Muscle of leg (tissue), 11 donors: ENCODE measurements around the gene ZBTB20. TPM values are rescaled to one million over a fixed set of nuclear protein-coding genes. Genes with fewer than 3 reads are reported as not detected.

Source experiments
- DNase-seq: peaks from one replicate; pipeline ENCODE4 v3.0.0; 2013
- H3K27ac ChIP-seq: one replicate; pipeline ENCODE4 v1.5.1; 2013; ENCODE audit warnings: mild to moderate bottlenecking, low read length, control low read depth
- H3K27me3 ChIP-seq: one replicate; pipeline ENCODE4 v1.6.1; 2013; ENCODE audit warnings: low read length; ENCODE audit not compliant: control insufficient read depth, insufficient read depth
- H3K36me3 ChIP-seq: one replicate; pipeline ENCODE4 v1.6.1; 2013; ENCODE audit warnings: low read length; ENCODE audit not compliant: control insufficient read depth, insufficient read depth
- H3K4me1 ChIP-seq: one replicate; pipeline ENCODE4 v1.6.1; 2013; ENCODE audit warnings: low read length; ENCODE audit not compliant: control insufficient read depth, insufficient read depth
- H3K4me3 ChIP-seq: one replicate; pipeline ENCODE4 v1.5.1; 2013; ENCODE audit warnings: low read length, control low read depth
- H3K9me3 ChIP-seq: replicated peaks from 2 replicates; pipeline ENCODE4 v1.6.1; 2013; ENCODE audit warnings: low read depth, low read length; ENCODE audit not compliant: control insufficient read depth
- WGBS: methylation state at CpG from one replicate; pipeline ENCODE4 v1.1.5; 2013; ENCODE audit warnings: missing lambda C conversion rate; ENCODE audit not compliant: insufficient coverage; 5-methylcytosine and 5-hydroxymethylcytosine counted together
- polyA plus RNA-seq, 8 donors: library from polyadenylated mRNA; unstranded; fragments of 120-200 nt; gene quantifications; one replicate each; pipeline versions ENCODE4 v1.2.1 to v1.2.3, GENCODE V29; 2013; ENCODE audit warnings: inconsistent platforms in 1 of 8, low replicate concordance in 1 of 8; ENCODE audit not compliant: insufficient read length in 8 of 8, insufficient read depth in 1 of 8
- total RNA-seq: library from RNA; stranded (reverse); fragments of 120-200 nt; gene quantifications from one replicate; pipeline ENCODE4 v1.2.4, GENCODE V29; 2013

ZBTB20 gene
- total and polyA plus RNA-seq, 9 donors = 1.0 to 16.6 (median 2.8) TPM

GRCh38 chr3:114571363-114571762 is 575.7 kb downstream of the ZBTB20 start:
- no peak overlapping the region for H3K4me3 ChIP-seq
- DNase-seq = no peak
- 83% methylated on average over 1 of the region's 3 CpGs for WGBS
- no peaks in the 10 kb centered on the region for H3K36me3 ChIP-seq
- no peaks in the 10 kb centered on the region for H3K4me1 ChIP-seq
- H3K9me3 ChIP-seq = no peaks in the 10 kb centered on the region
- no peaks in the 10 kb centered on the region for H3K27me3 ChIP-seq
- no peak overlapping the region for H3K27ac ChIP-seq

- 88% methylated on average over 1 of the region's 2 CpGs for WGBS
- Histone ChIP-seq H3K4me1 (no peaks in the 10 kb centered on the region), H3K9me3 (no peaks in the 10 kb centered on the region), H3K36me3 (no peaks in the 10 kb centered on the region), H3K27me3 (no peaks in the 10 kb centered on the region), H3K27ac (no peak overlapping the region), H3K4me3 (no peak overlapping the region)
- DNase-seq = no peak
These were observed 577.9 kb downstream of the ZBTB20 start for GRCh38 chr3:114569186-114569585.

GRCh38 chr3:114567771-114568170 is 579.3 kb downstream of the ZBTB20 start:
- no peaks in the 10 kb centered on the region for H3K4me1 ChIP-seq
- WGBS = no CpG with 5 or more reads among the region's 2 CpGs

GRCh38 chr3:114566767-114567166 is 580.3 kb downstream of the ZBTB20 start:
- DNase-seq = no peak
- H3K27ac ChIP-seq = no peak overlapping the region
- no peaks in the 10 kb centered on the region for H3K36me3 ChIP-seq
- H3K4me3 ChIP-seq = no peak overlapping the region
- no peaks in the 10 kb centered on the region for H3K9me3 ChIP-seq
- H3K27me3 ChIP-seq = no peaks in the 10 kb centered on the region
- H3K4me1 ChIP-seq = no peaks in the 10 kb centered on the region

More at GRCh38 chr3:114567771-114568170, 579.3 kb downstream of the ZBTB20 start:
- Histone ChIP-seq H3K36me3 (no peaks in the 10 kb centered on the region), H3K27me3 (no peaks in the 10 kb centered on the region), H3K27ac (no peak overlapping the region), H3K4me3 (no peak overlapping the region), H3K9me3 (no peaks in the 10 kb centered on the region)
- no peak for DNase-seq

- no peak for DNase-seq
- Histone ChIP-seq H3K27me3 (no peaks in the 10 kb centered on the region), H3K4me3 (no peak overlapping the region), H3K27ac (no peak overlapping the region), H3K9me3 (peaks cover 2% of the 10 kb centered on the region), H3K4me1 (no peaks in the 10 kb centered on the region), H3K36me3 (no peaks in the 10 kb centered on the region)
- 79% methylated on average over 4 of the region's 5 CpGs for WGBS
These were observed 580.8 kb downstream of the ZBTB20 start for GRCh38 chr3:114566162-114566755.

GRCh38 chr3:114565216-114565615 is 581.9 kb downstream of the ZBTB20 start:
- no peaks in the 10 kb centered on the region for H3K4me1 ChIP-seq
- no peaks in the 10 kb centered on the region for H3K36me3 ChIP-seq
- peak; percentile 25 for DNase-seq
- peaks cover 2% of the 10 kb centered on the region for H3K9me3 ChIP-seq
- no peak overlapping the region for H3K27ac ChIP-seq
- 81% methylated on average over 5 of the region's 8 CpGs for WGBS
- H3K27me3 ChIP-seq = no peaks in the 10 kb centered on the region
- no peak overlapping the region for H3K4me3 ChIP-seq

- Histone ChIP-seq H3K36me3 (no peaks in the 10 kb centered on the region), H3K4me3 (no peak overlapping the region), H3K9me3 (peaks cover 2% of the 10 kb centered on the region), H3K27me3 (no peaks in the 10 kb centered on the region), H3K27ac (no peak overlapping the region), H3K4me1 (no peaks in the 10 kb centered on the region)
- DNase-seq = no peak
- WGBS = 89% methylated on average over 1 of the region's 2 CpGs
These were observed 583.4 kb downstream of the ZBTB20 start for GRCh38 chr3:114563720-114564119.

- no peaks in the 10 kb centered on the region for H3K4me1 ChIP-seq
- WGBS = no CpG with 5 or more reads among the region's 2 CpGs
These were observed 584.5 kb downstream of the ZBTB20 start for GRCh38 chr3:114562557-114562956.

GRCh38 chr3:114558271-114558670 is 588.8 kb downstream of the ZBTB20 start:
- Histone ChIP-seq H3K9me3 (peaks cover 2% of the 10 kb centered on the region), H3K36me3 (no peaks in the 10 kb centered on the region), H3K4me1 (no peaks in the 10 kb centered on the region), H3K4me3 (no peak overlapping the region), H3K27ac (no peak overlapping the region), H3K27me3 (no peaks in the 10 kb centered on the region)
- no peak for DNase-seq
- 93% methylated on average over 3 of the region's 4 CpGs for WGBS

More at GRCh38 chr3:114562557-114562956, 584.5 kb downstream of the ZBTB20 start:
- Histone ChIP-seq H3K36me3 (no peaks in the 10 kb centered on the region), H3K4me3 (no peak overlapping the region), H3K27ac (no peak overlapping the region), H3K9me3 (peaks cover 2% of the 10 kb centered on the region), H3K27me3 (no peaks in the 10 kb centered on the region)
- no peak for DNase-seq

GRCh38 chr3:114557791-114558190 is 589.3 kb downstream of the ZBTB20 start:
- Histone ChIP-seq H3K4me1 (no peaks in the 10 kb centered on the region), H3K4me3 (no peak overlapping the region), H3K27me3 (no peaks in the 10 kb centered on the region), H3K9me3 (peaks cover 2% of the 10 kb centered on the region), H3K27ac (no peak overlapping the region), H3K36me3 (no peaks in the 10 kb centered on the region)
- DNase-seq = no peak

GRCh38 chr3:114556657-114557213 is 590.4 kb downstream of the ZBTB20 start:
- no peaks in the 10 kb centered on the region for H3K4me1 ChIP-seq
- no peak overlapping the region for H3K27ac ChIP-seq
- H3K4me3 ChIP-seq = no peak overlapping the region
- H3K9me3 ChIP-seq = peaks cover 2% of the 10 kb centered on the region
- H3K27me3 ChIP-seq = no peaks in the 10 kb centered on the region
- DNase-seq = no peak
- WGBS = no CpG with 5 or more reads among the region's 1 CpG
- no peaks in the 10 kb centered on the region for H3K36me3 ChIP-seq
